OCI-LY1 (cell line): ENCODE data around the gene C13orf46.

Experiments used
- EZH2 ChIP-seq: fragments of 200-600 bp; sonication (generic), shearing (Covaris generic); IDR thresholded peaks from 2 replicates; pipeline ENCODE4 v1.8.0; 2017; ENCODE audit warnings: borderline replicate concordance, mixed run types, mild to moderate bottlenecking, antibody characterized with exemption, low read length, moderate library complexity, mixed read lengths
- TF ChIP-seq, protein P1 (sequence below): fragments of 200-600 bp; sonication (generic), shearing (Covaris generic); IDR thresholded peaks from 2 replicates; pipeline ENCODE4 v1.5.1; 2017; ENCODE audit warnings: mild to moderate bottlenecking, antibody characterized with exemption, low read length, moderate library complexity, mixed read lengths

DNA sequence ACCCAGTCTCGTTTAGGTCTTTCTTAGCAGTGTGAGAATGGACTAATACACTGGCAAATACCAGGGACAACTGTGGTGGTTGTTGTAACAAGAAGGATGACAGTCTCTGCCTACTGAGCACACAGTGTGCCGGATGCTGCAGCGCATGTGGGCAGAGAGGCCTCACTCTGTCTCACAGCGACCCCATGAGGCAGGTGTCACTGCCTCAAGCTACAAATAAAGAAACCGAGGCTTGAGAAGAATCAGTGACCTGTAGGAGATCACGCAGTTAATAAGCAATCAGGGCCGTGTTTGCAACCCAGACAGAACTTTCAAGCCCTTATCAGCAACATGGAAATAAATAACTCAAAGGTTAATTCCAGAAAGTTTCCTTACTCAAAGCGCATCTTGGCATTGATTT lies 69.5 kb downstream of the C13orf46 start:
- TF ChIP-seq EZH2 = no peak
- TF ChIP-seq, protein P1, sequence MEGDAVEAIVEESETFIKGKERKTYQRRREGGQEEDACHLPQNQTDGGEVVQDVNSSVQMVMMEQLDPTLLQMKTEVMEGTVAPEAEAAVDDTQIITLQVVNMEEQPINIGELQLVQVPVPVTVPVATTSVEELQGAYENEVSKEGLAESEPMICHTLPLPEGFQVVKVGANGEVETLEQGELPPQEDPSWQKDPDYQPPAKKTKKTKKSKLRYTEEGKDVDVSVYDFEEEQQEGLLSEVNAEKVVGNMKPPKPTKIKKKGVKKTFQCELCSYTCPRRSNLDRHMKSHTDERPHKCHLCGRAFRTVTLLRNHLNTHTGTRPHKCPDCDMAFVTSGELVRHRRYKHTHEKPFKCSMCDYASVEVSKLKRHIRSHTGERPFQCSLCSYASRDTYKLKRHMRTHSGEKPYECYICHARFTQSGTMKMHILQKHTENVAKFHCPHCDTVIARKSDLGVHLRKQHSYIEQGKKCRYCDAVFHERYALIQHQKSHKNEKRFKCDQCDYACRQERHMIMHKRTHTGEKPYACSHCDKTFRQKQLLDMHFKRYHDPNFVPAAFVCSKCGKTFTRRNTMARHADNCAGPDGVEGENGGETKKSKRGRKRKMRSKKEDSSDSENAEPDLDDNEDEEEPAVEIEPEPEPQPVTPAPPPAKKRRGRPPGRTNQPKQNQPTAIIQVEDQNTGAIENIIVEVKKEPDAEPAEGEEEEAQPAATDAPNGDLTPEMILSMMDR = peak; percentile 87
